Measurements from ENCODE around the gene SFXN3.
A peak's percentile ranks its signal among the peaks of the same experiment; 100 is the strongest.

SFXN3 gene

GRCh38 chr10:100989088-100989487, 41.9 kb upstream of the SFXN3 start:
- H3K36me3 ChIP-seq: peaks cover 0 to 55% (median 28%) of the 10 kb centered on the region in 3 donors
- no peak overlapping the region for H3K27ac ChIP-seq
- no peak for DNase-seq
- H3K4me1 ChIP-seq: peaks cover 0 to 36% (median 26%) of the 10 kb centered on the region in 4 donors
- H3K27me3 ChIP-seq: no peaks in the 10 kb centered on the region
- intact Hi-C loops (cut with DNase I; ENCODE audit: low total_unique reads): loop anchor here (5.0 kb wide), 1 partner anchor 43 kb away; the partner anchor contains the start of genes PDZD7 and SFXN3
- no peaks in the 10 kb centered on the region for H3K9me3 ChIP-seq
- H3K4me3 ChIP-seq: no peak overlapping the region
- no peak for TF ChIP-seq CTCF (IDR thresholded peaks at IDR 0.05)

GRCh38 chr10:100993986-100994708, 36.9 kb upstream of the SFXN3 start:
- Histone ChIP-seq H3K4me3 (no peak overlapping the region), H3K27ac (no peak overlapping the region), H3K4me1 (peaks cover 0 to 22% (median 14%) of the 10 kb centered on the region in 4 donors), H3K36me3 (peaks cover 0 to 38% (median 28%) of the 10 kb centered on the region in 3 donors), H3K9me3 (no peaks in the 10 kb centered on the region), H3K27me3 (no peaks in the 10 kb centered on the region)
- peak; percentile 73 to 90 for TF ChIP-seq CTCF (IDR thresholded peaks at IDR 0.05)
- no peak for DNase-seq
- intact Hi-C loops (cut with DNase I; ENCODE audit: low total_unique reads): loop anchor here (2.0 kb wide), 1 partner anchor 21 kb away; no protein-coding TSS in a partner anchor

DNA sequence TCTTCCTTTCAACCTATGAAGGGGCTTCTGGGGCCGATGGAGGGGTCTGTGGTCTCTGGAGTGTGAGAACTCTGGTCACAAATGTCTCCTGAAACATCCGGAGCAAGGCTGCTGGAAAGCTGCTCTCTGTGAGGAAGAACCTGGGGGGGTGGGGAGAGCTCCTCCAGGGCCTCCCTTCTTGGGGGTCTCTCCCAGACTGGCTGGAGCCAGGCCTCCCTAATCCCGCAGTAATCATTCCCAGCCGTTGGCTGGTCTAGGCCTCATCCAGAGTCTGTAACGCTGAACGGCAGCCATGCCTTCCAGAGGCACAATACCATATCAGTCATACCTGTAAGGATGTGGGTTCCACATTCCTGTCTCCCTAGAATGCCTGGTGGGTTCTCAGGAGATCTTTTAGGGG, 35.9 kb upstream of the SFXN3 start:
- Histone ChIP-seq H3K9me3 (no peaks in the 10 kb centered on the region), H3K27me3 (no peaks in the 10 kb centered on the region), H3K36me3 (peaks cover 0 to 31% (median 22%) of the 10 kb centered on the region in 3 donors), H3K4me1 (peaks cover 0 to 15% (median 10%) of the 10 kb centered on the region in 4 donors), H3K27ac (peak overlapping the region; percentile 13 to 15), H3K4me3 (no peak overlapping the region)
- no peak for TF ChIP-seq CTCF (IDR thresholded peaks at IDR 0.05)
- intact Hi-C loops (cut with DNase I; ENCODE audit: low total_unique reads): loop anchor here (2.0 kb wide), 1 partner anchor 20 kb away; no protein-coding TSS in a partner anchor
- no peak for DNase-seq

- no peaks in the 10 kb centered on the region for H3K9me3 ChIP-seq
- peak overlapping the region; percentile 99 to 100 for H3K27ac ChIP-seq
- intact Hi-C loops (cut with DNase I; ENCODE audit: low total_unique reads): no loop called here
- H3K4me1 ChIP-seq: peaks cover 0 to 30% (median 23%) of the 10 kb centered on the region in 4 donors
- peaks cover 0 to 16% (median 7%) of the 10 kb centered on the region in 3 donors for H3K36me3 ChIP-seq
- TF ChIP-seq CTCF (IDR thresholded peaks at IDR 0.05): no peak
- no peak for DNase-seq
- H3K4me3 ChIP-seq: peak overlapping the region; percentile 73 to 79
- no peaks in the 10 kb centered on the region for H3K27me3 ChIP-seq
These were observed 34.2 kb upstream of the SFXN3 start for GRCh38 chr10:100996678-100997359.

GRCh38 chr10:100997360-100998182, 33.5 kb upstream of the SFXN3 start:
- Histone ChIP-seq H3K27ac (peak overlapping the region; percentile 99 to 100), H3K4me1 (peaks cover 0 to 37% (median 30%) of the 10 kb centered on the region in 4 donors), H3K4me3 (peak overlapping the region; percentile 73 to 79), H3K36me3 (peaks cover under 1 to 17% (median 7%) of the 10 kb centered on the region in 3 donors), H3K9me3 (no peaks in the 10 kb centered on the region), H3K27me3 (no peaks in the 10 kb centered on the region)
- intact Hi-C loops (cut with DNase I; ENCODE audit: low total_unique reads): no loop called here
- DNase-seq: peak; percentile 66 to 88
- peak; percentile 87 for TF ChIP-seq CTCF (IDR thresholded peaks at IDR 0.05)

Measured in tibial artery (tissue), 4 donors.